IMR-90 (cell line): ENCODE data around the gene BLNK.

Experiments
- BHLHE40 ChIP-seq: fragments of 150-350 bp; IDR thresholded peaks from 2 replicates; pipeline ENCODE4 v1.6.1; 2016; ENCODE audit warnings: mild to moderate bottlenecking, low read depth, low read length
- CEBPB ChIP-seq: IDR thresholded peaks from 2 replicates; pipeline ENCODE4 v1.6.1; 2012; ENCODE audit warnings: low read depth, low read length, improper control_type of control experiment
- MAZ ChIP-seq: IDR thresholded peaks from 2 replicates; pipeline ENCODE4 v1.6.1; 2012; ENCODE audit warnings: low read depth, mild to moderate bottlenecking, low read length, improper control_type of control experiment, moderate library complexity, borderline replicate concordance
- MXI1 ChIP-seq: IDR thresholded peaks from 2 replicates; pipeline ENCODE4 v1.6.1; 2012; ENCODE audit warnings: low read depth, mild to moderate bottlenecking, low read length, moderate library complexity, borderline replicate concordance
- NFE2L2 ChIP-seq: fragments of 150-350 bp; IDR thresholded peaks from 2 replicates; pipeline ENCODE4 v1.6.1; 2016; ENCODE audit warnings: low read depth, mild to moderate bottlenecking, low read length
- POLR2A ChIP-seq: IDR thresholded peaks from 2 replicates; pipeline ENCODE4 v1.6.1; 2012; ENCODE audit warnings: mild to moderate bottlenecking, low read depth, low read length
- RAD21 ChIP-seq: IDR thresholded peaks from 2 replicates; pipeline ENCODE4 v1.6.1; 2012; ENCODE audit warnings: low read length, improper control_type of control experiment
- RCOR1 ChIP-seq: IDR thresholded peaks from 2 replicates; pipeline ENCODE4 v1.6.1; 2012; ENCODE audit warnings: mild to moderate bottlenecking, low read length, improper control_type of control experiment; ENCODE audit not compliant: insufficient replicate concordance
- RFX5 ChIP-seq: IDR thresholded peaks from 2 replicates; pipeline ENCODE4 v1.8.0; 2012; ENCODE audit warnings: low read depth, mild to moderate bottlenecking, low read length, moderate library complexity
- SMC3 ChIP-seq: fragments of 150-350 bp; IDR thresholded peaks from 2 replicates; pipeline ENCODE4 v1.6.1; 2016; ENCODE audit warnings: low read depth, mild to moderate bottlenecking, antibody characterized with exemption, low read length, moderate library complexity
- USF2 ChIP-seq: fragments of 150-350 bp; IDR thresholded peaks from 2 replicates; pipeline ENCODE4 v1.6.1; 2017; ENCODE audit warnings: mild to moderate bottlenecking, antibody characterized with exemption, low read length, low read depth
- TF ChIP-seq, protein P1 (sequence below): conservative IDR thresholded peaks from 2 replicates; pipeline ENCODE4 v1.5.1; 2012; ENCODE audit warnings: mild to moderate bottlenecking, low read depth, low read length, improper control_type of control experiment
- TF ChIP-seq, protein P2 (sequence below): fragments of 150-350 bp; IDR thresholded peaks from 2 replicates; pipeline ENCODE4 v1.6.1; 2016; ENCODE audit warnings: low read depth, mild to moderate bottlenecking, low read length, moderate library complexity, borderline replicate concordance

GRCh38 chr10:96299383-96299782 is 28.0 kb upstream of the BLNK start:
- TF ChIP-seq, protein P1, sequence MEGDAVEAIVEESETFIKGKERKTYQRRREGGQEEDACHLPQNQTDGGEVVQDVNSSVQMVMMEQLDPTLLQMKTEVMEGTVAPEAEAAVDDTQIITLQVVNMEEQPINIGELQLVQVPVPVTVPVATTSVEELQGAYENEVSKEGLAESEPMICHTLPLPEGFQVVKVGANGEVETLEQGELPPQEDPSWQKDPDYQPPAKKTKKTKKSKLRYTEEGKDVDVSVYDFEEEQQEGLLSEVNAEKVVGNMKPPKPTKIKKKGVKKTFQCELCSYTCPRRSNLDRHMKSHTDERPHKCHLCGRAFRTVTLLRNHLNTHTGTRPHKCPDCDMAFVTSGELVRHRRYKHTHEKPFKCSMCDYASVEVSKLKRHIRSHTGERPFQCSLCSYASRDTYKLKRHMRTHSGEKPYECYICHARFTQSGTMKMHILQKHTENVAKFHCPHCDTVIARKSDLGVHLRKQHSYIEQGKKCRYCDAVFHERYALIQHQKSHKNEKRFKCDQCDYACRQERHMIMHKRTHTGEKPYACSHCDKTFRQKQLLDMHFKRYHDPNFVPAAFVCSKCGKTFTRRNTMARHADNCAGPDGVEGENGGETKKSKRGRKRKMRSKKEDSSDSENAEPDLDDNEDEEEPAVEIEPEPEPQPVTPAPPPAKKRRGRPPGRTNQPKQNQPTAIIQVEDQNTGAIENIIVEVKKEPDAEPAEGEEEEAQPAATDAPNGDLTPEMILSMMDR = no peak
- no peak for TF ChIP-seq RCOR1
- no peak for TF ChIP-seq SMC3
- no peak for TF ChIP-seq MXI1
- TF ChIP-seq POLR2A = no peak
- no peak for TF ChIP-seq BHLHE40
- TF ChIP-seq NFE2L2 = no peak
- TF ChIP-seq RAD21 = no peak
- TF ChIP-seq, protein P2, sequence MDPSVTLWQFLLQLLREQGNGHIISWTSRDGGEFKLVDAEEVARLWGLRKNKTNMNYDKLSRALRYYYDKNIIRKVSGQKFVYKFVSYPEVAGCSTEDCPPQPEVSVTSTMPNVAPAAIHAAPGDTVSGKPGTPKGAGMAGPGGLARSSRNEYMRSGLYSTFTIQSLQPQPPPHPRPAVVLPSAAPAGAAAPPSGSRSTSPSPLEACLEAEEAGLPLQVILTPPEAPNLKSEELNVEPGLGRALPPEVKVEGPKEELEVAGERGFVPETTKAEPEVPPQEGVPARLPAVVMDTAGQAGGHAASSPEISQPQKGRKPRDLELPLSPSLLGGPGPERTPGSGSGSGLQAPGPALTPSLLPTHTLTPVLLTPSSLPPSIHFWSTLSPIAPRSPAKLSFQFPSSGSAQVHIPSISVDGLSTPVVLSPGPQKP = no peak
- no peak for TF ChIP-seq USF2
- TF ChIP-seq CEBPB = no peak
- no peak for TF ChIP-seq RFX5
- no peak for TF ChIP-seq MAZ
